ENCODE data around the gene LTBR.

LTBR gene

DNA sequence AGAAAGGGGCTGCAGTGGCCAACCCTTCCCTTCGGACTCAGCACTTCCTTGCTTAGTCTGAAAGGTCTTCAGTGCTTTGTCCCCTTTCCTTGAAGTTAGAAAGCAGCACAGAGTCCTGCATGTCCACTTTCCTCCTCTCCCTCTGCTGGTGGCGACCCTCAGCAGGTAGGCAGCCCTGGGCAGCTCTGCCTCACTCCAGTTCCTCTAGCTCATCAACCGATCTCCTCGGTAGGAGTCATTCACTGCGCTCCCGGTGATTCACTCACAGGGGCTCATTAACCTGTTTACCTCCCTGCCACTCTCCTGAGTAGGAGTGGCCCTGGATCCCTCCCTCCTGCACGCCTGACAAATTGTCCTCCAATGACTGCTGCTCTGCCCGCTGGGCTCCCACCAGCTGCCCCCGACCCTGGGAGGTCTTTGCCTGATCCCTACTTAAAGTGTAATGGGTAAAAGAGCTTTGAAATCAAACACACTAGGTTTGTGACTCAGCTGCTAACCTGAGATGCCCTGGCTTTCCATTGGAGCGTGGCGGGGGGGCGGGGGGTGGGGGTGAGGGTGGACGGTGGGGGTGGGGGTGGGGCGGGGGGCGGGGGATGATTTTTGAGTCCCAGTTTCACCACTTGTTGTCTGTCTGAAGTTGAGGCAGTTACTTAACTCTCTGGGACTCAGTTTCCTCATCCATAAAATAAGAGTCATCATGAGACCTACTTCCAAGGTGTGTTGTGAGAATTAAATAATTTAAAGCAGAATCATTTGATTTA is 12.8 kb upstream of the LTBR start (continued):
- no peak for TF ChIP-seq ZFP69B (tag by site-specific recombination; IDR thresholded peaks at IDR 0.05)
- TF ChIP-seq ZNF747 (tag by site-specific recombination; IDR thresholded peaks at IDR 0.05) = no peak
- TF ChIP-seq BCL11A (tag by site-specific recombination; IDR thresholded peaks at IDR 0.05; ENCODE audit: low read depth) = no peak
- peak; percentile 43; the same call in 1 of the 2 replicates for TF ChIP-seq PRDM1 (tag by site-specific recombination; IDR thresholded peaks at IDR 0.05)
- TF ChIP-seq ZNF660 (tag by site-specific recombination; IDR thresholded peaks at IDR 0.05) = no peak
- peak; percentile 74 for TF ChIP-seq ZBTB17 (tag by site-specific recombination; IDR thresholded peaks at IDR 0.05)
- peak; percentile 61 for TF ChIP-seq ZNF600 (tag by site-specific recombination; IDR thresholded peaks at IDR 0.05)
- TF ChIP-seq MEIS1 (CRISPR knock-in tag; IDR thresholded peaks at IDR 0.05; ENCODE audit: borderline replicate concordance) = no peak
- TF ChIP-seq, protein P1, sequence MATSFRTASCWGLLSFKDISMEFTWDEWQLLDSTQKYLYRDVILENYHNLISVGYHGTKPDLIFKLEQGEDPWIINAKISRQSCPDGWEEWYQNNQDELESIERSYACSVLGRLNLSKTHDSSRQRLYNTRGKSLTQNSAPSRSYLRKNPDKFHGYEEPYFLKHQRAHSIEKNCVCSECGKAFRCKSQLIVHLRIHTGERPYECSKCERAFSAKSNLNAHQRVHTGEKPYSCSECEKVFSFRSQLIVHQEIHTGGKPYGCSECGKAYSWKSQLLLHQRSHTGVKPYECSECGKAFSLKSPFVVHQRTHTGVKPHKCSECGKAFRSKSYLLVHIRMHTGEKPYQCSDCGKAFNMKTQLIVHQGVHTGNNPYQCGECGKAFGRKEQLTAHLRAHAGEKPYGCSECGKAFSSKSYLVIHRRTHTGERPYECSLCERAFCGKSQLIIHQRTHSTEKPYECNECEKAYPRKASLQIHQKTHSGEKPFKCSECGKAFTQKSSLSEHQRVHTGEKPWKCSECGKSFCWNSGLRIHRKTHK (tag by site-specific recombination; IDR thresholded peaks at IDR 0.05) = no peak
- TF ChIP-seq, protein P2, sequence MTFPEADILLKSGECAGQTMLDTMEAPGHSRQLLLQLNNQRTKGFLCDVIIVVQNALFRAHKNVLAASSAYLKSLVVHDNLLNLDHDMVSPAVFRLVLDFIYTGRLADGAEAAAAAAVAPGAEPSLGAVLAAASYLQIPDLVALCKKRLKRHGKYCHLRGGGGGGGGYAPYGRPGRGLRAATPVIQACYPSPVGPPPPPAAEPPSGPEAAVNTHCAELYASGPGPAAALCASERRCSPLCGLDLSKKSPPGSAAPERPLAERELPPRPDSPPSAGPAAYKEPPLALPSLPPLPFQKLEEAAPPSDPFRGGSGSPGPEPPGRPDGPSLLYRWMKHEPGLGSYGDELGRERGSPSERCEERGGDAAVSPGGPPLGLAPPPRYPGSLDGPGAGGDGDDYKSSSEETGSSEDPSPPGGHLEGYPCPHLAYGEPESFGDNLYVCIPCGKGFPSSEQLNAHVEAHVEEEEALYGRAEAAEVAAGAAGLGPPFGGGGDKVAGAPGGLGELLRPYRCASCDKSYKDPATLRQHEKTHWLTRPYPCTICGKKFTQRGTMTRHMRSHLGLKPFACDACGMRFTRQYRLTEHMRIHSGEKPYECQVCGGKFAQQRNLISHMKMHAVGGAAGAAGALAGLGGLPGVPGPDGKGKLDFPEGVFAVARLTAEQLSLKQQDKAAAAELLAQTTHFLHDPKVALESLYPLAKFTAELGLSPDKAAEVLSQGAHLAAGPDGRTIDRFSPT (tag by site-specific recombination; IDR thresholded peaks at IDR 0.05) = peak; percentile 58; the same call in 1 of the 2 replicates
- no peak for TF ChIP-seq SALL2 (tag by site-specific recombination; IDR thresholded peaks at IDR 0.05; ENCODE audit: borderline replicate concordance)
- TF ChIP-seq, protein P3, sequence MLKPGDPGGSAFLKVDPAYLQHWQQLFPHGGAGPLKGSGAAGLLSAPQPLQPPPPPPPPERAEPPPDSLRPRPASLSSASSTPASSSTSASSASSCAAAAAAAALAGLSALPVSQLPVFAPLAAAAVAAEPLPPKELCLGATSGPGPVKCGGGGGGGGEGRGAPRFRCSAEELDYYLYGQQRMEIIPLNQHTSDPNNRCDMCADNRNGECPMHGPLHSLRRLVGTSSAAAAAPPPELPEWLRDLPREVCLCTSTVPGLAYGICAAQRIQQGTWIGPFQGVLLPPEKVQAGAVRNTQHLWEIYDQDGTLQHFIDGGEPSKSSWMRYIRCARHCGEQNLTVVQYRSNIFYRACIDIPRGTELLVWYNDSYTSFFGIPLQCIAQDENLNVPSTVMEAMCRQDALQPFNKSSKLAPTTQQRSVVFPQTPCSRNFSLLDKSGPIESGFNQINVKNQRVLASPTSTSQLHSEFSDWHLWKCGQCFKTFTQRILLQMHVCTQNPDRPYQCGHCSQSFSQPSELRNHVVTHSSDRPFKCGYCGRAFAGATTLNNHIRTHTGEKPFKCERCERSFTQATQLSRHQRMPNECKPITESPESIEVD (tag by site-specific recombination; IDR thresholded peaks at IDR 0.05) = no peak
- TF ChIP-seq, protein P4, sequence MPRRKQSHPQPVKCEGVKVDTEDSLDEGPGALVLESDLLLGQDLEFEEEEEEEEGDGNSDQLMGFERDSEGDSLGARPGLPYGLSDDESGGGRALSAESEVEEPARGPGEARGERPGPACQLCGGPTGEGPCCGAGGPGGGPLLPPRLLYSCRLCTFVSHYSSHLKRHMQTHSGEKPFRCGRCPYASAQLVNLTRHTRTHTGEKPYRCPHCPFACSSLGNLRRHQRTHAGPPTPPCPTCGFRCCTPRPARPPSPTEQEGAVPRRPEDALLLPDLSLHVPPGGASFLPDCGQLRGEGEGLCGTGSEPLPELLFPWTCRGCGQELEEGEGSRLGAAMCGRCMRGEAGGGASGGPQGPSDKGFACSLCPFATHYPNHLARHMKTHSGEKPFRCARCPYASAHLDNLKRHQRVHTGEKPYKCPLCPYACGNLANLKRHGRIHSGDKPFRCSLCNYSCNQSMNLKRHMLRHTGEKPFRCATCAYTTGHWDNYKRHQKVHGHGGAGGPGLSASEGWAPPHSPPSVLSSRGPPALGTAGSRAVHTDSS (tag by site-specific recombination; IDR thresholded peaks at IDR 0.05) = no peak
- no peak for TF ChIP-seq KLF10 (tag by site-specific recombination; IDR thresholded peaks at IDR 0.05)
- TF ChIP-seq, protein P5, sequence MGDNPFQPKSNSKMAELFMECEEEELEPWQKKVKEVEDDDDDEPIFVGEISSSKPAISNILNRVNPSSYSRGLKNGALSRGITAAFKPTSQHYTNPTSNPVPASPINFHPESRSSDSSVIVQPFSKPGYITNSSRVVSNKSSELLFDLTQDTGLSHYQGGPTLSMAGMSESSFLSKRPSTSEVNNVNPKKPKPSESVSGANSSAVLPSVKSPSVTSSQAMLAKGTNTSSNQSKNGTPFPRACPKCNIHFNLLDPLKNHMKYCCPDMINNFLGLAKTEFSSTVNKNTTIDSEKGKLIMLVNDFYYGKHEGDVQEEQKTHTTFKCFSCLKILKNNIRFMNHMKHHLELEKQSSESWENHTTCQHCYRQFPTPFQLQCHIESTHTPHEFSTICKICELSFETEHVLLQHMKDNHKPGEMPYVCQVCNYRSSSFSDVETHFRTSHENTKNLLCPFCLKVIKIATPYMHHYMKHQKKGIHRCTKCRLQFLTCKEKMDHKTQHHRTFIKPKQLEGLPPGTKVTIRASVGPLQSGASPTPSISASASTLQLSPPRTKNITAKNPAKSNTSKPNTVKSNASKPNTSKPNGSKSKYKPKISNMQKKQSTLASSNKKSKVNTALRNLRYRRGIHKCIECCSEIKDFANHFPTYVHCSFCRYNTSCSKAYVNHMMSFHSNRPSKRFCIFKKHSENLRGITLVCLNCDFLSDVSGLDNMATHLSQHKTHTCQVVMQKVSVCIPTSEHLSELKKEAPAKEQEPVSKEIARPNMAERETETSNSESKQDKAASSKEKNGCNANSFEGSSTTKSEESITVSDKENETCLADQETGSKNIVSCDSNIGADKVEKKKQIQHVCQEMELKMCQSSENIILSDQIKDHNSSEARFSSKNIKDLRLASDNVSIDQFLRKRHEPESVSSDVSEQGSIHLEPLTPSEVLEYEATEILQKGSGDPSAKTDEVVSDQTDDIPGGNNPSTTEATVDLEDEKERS (tag by site-specific recombination; IDR thresholded peaks at IDR 0.05) = no peak
- no peak for TF ChIP-seq ZNF214 (tag by site-specific recombination; IDR thresholded peaks at IDR 0.05; ENCODE audit: borderline replicate concordance)
- TF ChIP-seq, protein P6, sequence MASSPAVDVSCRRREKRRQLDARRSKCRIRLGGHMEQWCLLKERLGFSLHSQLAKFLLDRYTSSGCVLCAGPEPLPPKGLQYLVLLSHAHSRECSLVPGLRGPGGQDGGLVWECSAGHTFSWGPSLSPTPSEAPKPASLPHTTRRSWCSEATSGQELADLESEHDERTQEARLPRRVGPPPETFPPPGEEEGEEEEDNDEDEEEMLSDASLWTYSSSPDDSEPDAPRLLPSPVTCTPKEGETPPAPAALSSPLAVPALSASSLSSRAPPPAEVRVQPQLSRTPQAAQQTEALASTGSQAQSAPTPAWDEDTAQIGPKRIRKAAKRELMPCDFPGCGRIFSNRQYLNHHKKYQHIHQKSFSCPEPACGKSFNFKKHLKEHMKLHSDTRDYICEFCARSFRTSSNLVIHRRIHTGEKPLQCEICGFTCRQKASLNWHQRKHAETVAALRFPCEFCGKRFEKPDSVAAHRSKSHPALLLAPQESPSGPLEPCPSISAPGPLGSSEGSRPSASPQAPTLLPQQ (tag by site-specific recombination; IDR thresholded peaks at IDR 0.05) = no peak
- TF ChIP-seq ZNF416 (tag by site-specific recombination; IDR thresholded peaks at IDR 0.05) = no peak
- TF ChIP-seq ZBTB20 (tag by site-specific recombination; IDR thresholded peaks at IDR 0.05) = no peak
- TF ChIP-seq, protein P7, sequence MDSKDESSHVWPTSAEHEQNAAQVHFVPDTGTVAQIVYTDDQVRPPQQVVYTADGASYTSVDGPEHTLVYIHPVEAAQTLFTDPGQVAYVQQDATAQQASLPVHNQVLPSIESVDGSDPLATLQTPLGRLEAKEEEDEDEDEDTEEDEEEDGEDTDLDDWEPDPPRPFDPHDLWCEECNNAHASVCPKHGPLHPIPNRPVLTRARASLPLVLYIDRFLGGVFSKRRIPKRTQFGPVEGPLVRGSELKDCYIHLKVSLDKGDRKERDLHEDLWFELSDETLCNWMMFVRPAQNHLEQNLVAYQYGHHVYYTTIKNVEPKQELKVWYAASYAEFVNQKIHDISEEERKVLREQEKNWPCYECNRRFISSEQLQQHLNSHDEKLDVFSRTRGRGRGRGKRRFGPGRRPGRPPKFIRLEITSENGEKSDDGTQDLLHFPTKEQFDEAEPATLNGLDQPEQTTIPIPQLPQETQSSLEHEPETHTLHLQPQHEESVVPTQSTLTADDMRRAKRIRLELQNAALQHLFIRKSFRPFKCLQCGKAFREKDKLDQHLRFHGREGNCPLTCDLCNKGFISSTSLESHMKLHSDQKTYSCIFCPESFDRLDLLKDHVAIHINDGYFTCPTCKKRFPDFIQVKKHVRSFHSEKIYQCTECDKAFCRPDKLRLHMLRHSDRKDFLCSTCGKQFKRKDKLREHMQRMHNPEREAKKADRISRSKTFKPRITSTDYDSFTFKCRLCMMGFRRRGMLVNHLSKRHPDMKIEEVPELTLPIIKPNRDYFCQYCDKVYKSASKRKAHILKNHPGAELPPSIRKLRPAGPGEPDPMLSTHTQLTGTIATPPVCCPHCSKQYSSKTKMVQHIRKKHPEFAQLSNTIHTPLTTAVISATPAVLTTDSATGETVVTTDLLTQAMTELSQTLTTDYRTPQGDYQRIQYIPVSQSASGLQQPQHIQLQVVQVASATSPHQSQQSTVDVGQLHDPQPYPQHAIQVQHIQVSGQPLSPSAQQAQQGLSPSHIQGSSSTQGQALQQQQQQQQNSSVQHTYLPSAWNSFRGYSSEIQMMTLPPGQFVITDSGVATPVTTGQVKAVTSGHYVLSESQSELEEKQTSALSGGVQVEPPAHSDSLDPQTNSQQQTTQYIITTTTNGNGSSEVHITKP (tag by site-specific recombination; IDR thresholded peaks at IDR 0.05) = peak; percentile 30
- TF ChIP-seq ZNF146 (tag by site-specific recombination; IDR thresholded peaks at IDR 0.05) = no peak
- peak; percentile 63 for TF ChIP-seq SP2 (tag by site-specific recombination; IDR thresholded peaks at IDR 0.05)
- TF ChIP-seq ZXDB (tag by site-specific recombination; IDR thresholded peaks at IDR 0.05) = peak; percentile 65
- TF ChIP-seq ZNF202 (tag by site-specific recombination; IDR thresholded peaks at IDR 0.05; ENCODE audit: borderline replicate concordance) = no peak
